BJ (cell line): ENCODE data around the gene ENDOG. TPM values are rescaled to one million over a fixed set of nuclear protein-coding genes. Genes with fewer than 3 reads are reported as not detected.
"Not testable (repeated sequence)": the region's sequence is repeated elsewhere in the genome, so short reads cannot be mapped to it uniquely, and the experiment has no call there.

Experiments
- CTCF ChIA-PET: fragments of 350-600 bp; formaldehyde crosslinking; extraction: SDS; loops from one replicate; lab custom pipeline; 2021; ENCODE audit warnings: antibody characterized with exemption, inconsistent platforms; lab: Yijun Ruan, JAX
- POLR2A ChIA-PET: fragments of 300-600 bp; sonication (Branson Sonifier 250); formaldehyde crosslinking; extraction: SDS; loops from one replicate; lab custom pipeline; 2021; ENCODE audit warnings: antibody characterized with exemption; lab: Charles Lee
- DNase-seq: peaks from one replicate; pipeline ENCODE4 v3.0.0-alpha.2; 2011; ENCODE audit warnings: low read depth
- H3K27me3 ChIP-seq: 2 replicates; pipeline ENCODE4 v1.6.0; 2011; ENCODE audit warnings: low read length; ENCODE audit not compliant: control insufficient read depth, insufficient read depth
- H3K36me3 ChIP-seq: 2 replicates; pipeline ENCODE4 v1.5.1; 2011; ENCODE audit warnings: low read length; ENCODE audit not compliant: control insufficient read depth, insufficient read depth
- H3K4me3 ChIP-seq: 2 replicates; pipeline ENCODE4 v1.5.1; 2011; ENCODE audit warnings: low read depth, mild to moderate bottlenecking, control low read depth, low read length
- CTCF ChIP-seq: IDR thresholded peaks from 2 replicates; pipeline ENCODE4 v1.5.1; 2011; ENCODE audit warnings: low read depth, mild to moderate bottlenecking, control low read depth, inconsistent platforms, low read length, moderate library complexity; ENCODE audit not compliant: insufficient read depth
- polyA plus RNA-seq: library from polyadenylated mRNA; depleted of rRNA; stranded (reverse); fragments of >200 nt; gene quantifications from 2 replicates; pipeline ENCODE4 v1.2.3, GENCODE V29; 2011

ENDOG gene
- polyA plus RNA-seq, 1 experiment = 20.7 TPM

DNA sequence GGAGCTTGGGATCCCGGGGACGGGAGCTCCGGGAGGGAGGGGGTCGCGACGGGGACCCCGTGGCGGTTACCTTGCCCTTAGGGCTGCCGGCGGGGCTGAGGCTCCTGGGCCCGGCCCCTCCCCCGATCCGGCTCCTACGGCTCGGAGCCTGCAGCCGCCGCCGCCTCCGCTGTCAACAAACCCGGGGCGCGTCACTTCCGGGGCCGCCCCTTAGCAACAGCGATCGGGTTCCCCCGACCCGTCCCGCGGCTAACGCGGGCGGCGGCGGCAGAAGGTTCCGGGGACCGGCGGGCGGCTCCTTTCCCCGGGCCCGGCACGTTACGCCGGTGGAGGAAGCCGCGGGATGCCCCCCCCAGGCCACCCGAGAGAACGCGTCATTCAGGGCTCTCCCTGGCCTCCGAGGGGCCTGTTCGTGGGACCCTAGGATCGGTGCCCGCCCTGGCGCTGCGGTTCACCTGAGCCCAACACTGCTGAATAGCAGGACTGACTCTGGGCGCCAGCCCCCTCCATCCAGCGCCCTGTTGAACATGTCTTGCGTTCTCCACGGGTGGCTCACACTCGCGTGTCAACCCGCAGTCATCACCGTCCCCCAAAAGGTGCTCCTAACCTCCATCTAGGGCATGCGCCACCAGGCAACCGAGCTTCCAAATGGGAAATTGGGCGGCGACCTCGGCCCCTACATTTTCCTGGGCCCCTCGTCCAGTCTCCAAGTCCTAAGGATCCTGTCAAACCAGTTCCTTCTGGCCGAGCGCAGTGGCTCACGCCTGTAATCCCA is 46.4 kb upstream of the ENDOG start, which contains the start of gene ZER1:
Gene ZER1, minus strand, starts transcription at position 183 of the 775 bp plus-strand sequence. CDS start 16,362 bp downstream, outside the sequence.
- Histone ChIP-seq H3K4me3 (peak within 1 kb of the TSS; percentile 69), H3K36me3 (peaks cover 1% of the 10 kb centered on the region; the same call in 1 of the 2 replicates), H3K27me3 (no peaks in the 10 kb centered on the region)
- ChIA-PET POLR2A (no interaction called here), CTCF (interaction anchor here (0.6 to 1.7 kb wide), 3 partner anchors 10 to 46 kb away, joined by 3 to 5 read pairs (median 4); partner anchors contain the start of gene ENDOG)
- peak; percentile 20 for DNase-seq
- no peak for TF ChIP-seq CTCF

DNA sequence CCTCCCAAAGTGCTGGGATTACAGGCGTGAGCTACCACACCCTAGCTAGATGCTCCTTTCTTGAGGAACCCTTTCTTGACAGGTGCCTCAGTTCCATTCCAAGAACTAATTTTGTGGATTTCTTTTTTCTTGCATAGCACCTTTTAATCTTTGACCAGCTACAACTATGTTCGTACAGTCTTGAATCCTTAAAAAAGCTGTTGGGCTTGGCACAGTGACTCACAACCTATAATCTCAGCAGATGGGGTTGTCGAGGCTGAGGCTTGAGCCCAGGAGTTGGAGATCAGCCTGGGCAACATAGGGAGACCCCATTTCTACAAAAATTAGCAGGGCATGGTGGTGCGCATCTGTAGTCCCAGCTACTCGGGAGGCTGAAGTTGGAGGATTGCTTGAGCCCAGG is 45.3 kb upstream of the ENDOG start:
- no peak for TF ChIP-seq CTCF
- ChIA-PET POLR2A (no interaction called here), CTCF (interaction anchor here (1.7 kb wide), 1 partner anchor 9 kb away, joined by 5 read pairs; no protein-coding TSS in a partner anchor)
- Histone ChIP-seq H3K27me3 (no peaks in the 10 kb centered on the region), H3K4me3 (no peak overlapping the region), H3K36me3 (peaks cover 1% of the 10 kb centered on the region; the same call in 1 of the 2 replicates)
- no peak for DNase-seq

DNA sequence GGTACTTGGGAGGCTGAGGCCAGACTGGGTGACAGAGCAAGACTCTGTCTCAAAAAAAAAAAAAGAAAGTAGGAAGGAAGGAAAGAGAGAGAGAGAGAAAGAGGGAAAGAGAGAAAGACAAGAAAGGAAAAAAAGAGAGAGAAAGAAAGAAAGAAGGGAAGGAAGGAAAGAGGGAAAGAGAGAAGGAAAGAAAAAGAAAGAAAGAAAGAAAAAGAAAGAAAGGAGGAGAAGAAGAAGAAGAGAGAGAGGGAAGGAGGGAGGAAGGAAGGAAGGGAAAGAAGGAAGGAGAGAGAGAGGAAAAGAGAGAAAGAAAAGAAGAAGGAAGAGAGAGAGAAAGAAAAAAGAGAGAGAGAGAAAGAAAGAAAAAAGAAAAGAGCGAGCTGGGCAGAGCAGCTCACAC is 43.5 kb upstream of the ENDOG start:
- no peak for DNase-seq
- Histone ChIP-seq H3K36me3 (no peaks in the 10 kb centered on the region), H3K4me3 (no peak overlapping the region), H3K27me3 (no peaks in the 10 kb centered on the region)
- CTCF ChIA-PET = no interaction called here
- POLR2A ChIA-PET = no interaction called here
- TF ChIP-seq CTCF = no peak

DNA sequence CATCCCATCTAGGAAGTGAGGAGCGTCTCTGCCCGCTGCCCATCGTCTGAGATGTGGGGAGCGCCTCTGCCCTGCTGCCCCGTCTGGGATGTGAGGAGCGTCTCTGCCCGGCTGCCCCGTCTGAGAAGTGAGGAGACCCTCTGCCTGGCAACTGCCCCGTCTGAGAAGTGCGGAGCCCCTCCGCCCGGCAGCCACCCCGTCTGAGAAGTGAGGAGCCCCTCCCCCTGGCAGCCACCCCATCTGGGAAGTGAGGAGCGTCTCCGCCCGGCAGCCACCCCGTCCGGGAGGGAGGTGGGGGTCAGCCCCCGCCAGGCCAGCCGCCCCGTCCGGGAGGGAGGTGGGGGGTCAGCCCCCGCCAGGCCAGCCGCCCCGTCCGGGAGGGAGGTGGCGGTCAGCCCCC is 38.2 kb upstream of the ENDOG start:
- POLR2A ChIA-PET, H3K36me3 ChIP-seq, H3K27me3 ChIP-seq, CTCF ChIA-PET, H3K4me3 ChIP-seq, DNase-seq: not testable (repeated sequence)

DNA sequence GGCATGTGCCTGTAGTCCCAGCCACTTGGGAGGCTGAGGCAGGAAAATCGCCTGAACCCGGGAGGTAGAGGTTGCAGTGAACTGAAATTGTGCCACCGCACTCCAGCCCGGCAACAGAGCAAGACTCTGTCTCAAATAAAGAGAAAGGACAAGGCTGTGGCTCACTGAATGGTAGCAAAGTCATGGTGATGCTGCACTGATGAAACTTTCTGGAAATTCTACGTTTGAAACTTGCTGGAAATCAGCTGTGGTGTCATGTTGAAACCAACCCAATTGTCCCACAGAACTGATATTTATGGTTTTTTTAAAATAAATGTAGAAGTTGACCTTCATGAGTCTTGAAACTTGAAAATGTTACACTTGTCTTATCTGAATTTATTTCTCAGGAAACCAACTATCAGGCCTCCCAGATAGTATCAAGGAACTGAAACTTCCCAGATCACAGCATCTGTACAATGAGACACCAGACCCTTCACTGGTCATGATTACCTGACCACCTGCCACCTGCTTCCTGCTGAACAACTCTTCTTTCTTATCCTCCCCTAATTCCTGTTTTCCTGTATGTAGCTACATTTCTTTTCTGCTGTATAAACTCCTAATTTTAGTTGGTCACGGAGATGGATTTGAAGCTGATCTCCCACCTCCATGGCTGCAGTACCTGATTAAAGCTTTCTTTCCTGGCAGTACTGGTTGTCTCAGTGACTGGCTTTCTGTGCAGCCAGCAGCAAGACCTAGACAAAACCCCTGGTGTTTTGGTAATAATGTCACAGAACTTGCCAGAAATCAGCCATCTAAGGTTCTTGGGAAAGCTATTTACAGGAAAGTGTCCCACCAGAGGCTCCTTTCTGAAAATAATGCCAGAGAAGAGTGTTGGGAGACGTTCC is 36.9 kb upstream of the ENDOG start:
- TF ChIP-seq CTCF = no peak
- no peak for DNase-seq
- Histone ChIP-seq H3K4me3 (no peak overlapping the region), H3K27me3 (no peaks in the 10 kb centered on the region), H3K36me3 (no peaks in the 10 kb centered on the region)
- ChIA-PET POLR2A (no interaction called here), CTCF (interaction anchor here (0.9 to 2.1 kb wide), 3 partner anchors 8 to 147 kb away, joined by 3 to 5 read pairs (median 4); partner anchors contain the start of gene ENDOG)
